ENCODE results near the gene NEURL1B. TPM values are rescaled to one million over a fixed set of nuclear protein-coding genes. Genes with fewer than 3 reads are reported as not detected.

The NEURL1B gene
- total RNA-seq, 1 donor from 2014 or later: 4.4 TPM

DNA sequence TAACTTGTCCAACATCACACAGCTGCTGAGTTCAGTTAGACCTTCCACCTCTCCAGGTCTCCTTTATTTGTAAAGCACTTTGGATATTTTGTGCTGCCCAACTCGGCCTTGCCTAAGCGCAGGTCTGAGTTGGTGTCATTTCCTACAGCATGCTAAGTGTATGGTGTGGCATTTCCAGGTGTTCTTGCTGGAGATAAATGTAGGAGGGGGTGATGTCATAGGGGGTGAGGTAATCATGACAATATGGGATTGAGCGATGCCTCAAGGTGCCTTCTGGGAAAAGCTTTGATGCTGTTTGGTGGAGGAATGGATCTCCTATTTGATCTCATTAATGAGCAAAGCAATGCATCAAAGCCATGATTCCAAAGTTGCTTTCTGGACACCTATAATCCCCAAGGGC lies 32.3 kb upstream of the NEURL1B start:
- H3K4me3 ChIP-seq (ENCODE audit: low read depth, low read length): no peak overlapping the region
- TF ChIP-seq, protein P1, sequence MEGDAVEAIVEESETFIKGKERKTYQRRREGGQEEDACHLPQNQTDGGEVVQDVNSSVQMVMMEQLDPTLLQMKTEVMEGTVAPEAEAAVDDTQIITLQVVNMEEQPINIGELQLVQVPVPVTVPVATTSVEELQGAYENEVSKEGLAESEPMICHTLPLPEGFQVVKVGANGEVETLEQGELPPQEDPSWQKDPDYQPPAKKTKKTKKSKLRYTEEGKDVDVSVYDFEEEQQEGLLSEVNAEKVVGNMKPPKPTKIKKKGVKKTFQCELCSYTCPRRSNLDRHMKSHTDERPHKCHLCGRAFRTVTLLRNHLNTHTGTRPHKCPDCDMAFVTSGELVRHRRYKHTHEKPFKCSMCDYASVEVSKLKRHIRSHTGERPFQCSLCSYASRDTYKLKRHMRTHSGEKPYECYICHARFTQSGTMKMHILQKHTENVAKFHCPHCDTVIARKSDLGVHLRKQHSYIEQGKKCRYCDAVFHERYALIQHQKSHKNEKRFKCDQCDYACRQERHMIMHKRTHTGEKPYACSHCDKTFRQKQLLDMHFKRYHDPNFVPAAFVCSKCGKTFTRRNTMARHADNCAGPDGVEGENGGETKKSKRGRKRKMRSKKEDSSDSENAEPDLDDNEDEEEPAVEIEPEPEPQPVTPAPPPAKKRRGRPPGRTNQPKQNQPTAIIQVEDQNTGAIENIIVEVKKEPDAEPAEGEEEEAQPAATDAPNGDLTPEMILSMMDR (conservative IDR thresholded peaks at IDR 0.05; ENCODE audit: low read depth, low read length): no peak
- no peak for DNase-seq (ENCODE audit: low read depth)

DNA sequence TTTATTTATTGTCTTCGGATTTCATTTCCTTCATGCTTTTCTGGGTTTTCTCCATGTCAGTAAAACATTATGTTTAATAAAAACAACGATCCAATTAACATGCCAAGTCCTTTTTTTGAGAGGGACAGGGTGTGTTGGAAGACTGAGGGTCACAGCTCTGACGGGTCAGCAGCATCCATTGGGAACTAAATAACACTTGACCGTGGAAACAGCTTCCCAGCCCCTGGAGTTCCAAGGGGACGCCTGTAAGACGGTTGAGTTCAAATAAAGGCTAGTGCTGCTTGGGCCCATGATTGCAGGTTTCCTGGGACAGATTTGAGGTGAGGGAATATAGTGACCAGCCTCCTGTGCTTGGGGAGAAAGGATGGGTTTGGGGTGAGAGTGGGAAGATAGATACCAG lies 30.4 kb upstream of the NEURL1B start:
- H3K4me3 ChIP-seq (ENCODE audit: low read depth, low read length): no peak overlapping the region
- TF ChIP-seq, protein P1 (conservative IDR thresholded peaks at IDR 0.05; ENCODE audit: low read depth, low read length): no peak
- no peak for DNase-seq (ENCODE audit: low read depth)

DNA sequence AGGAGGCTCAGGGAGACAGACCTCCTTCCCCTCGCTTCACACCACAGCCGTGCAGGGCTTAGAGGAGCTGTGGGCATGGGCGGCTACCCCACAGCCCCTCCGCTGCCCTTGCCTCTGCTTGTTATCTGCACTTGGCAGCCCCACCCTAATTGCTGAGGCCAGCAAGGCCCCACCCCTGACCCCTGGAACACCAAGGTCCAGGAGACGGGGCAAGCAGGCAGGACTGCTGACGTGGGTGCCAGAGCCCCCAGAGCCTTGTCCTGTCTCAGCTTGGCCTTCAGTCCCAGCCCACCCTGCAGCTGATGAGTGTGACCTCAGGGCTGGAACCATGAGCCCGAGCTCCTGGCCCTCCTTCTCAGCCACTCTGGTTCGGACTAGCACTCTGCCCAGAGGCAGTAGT lies 29.1 kb upstream of the NEURL1B start:
- no peak for DNase-seq (ENCODE audit: low read depth)
- H3K4me3 ChIP-seq (ENCODE audit: low read depth, low read length): no peak overlapping the region
- TF ChIP-seq, protein P1 (conservative IDR thresholded peaks at IDR 0.05; ENCODE audit: low read depth, low read length): no peak

DNA sequence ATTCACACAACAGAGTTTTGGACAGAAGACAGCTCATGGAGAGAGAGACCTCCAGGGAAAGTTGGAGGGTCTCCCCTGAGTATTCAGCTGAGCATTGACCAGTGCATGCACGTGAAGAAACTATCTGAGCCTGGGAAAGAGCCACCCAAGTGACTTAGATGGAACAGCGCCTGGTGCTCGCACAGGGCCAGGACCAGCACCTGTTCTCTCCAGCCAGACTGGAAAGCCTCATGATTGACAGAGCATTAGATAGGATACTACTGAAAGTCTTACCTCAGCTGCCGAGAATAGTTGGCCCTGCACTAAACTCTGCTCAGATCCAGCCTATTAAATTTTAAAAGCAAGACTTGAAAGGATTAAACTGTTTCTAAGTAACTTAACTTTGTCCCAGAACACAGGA lies 28.3 kb upstream of the NEURL1B start:
- H3K4me3 ChIP-seq (ENCODE audit: low read depth, low read length): no peak overlapping the region
- no peak for DNase-seq (ENCODE audit: low read depth)
- TF ChIP-seq, protein P1 (conservative IDR thresholded peaks at IDR 0.05; ENCODE audit: low read depth, low read length): no peak

DNA sequence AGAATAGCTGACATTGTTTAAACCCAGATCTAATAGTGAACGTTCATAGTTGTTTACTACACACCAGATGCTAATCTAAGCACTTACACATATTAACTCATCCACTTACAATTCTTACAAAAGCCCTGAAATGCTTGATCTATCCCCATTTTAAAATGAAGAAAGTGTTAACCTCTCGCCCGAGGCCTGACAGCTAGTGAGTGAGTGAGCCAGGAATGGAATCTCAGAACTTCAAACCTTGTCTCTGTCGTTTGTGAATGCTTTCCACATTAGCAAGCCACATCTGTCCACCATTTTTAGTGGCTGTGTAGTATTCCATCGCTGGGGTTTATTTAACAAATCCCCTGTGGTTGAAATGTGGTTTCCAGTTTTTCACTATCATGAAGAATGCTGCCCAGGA lies 24.9 kb upstream of the NEURL1B start:
- no peak overlapping the region for H3K4me3 ChIP-seq (ENCODE audit: low read depth, low read length)
- TF ChIP-seq, protein P1 (conservative IDR thresholded peaks at IDR 0.05; ENCODE audit: low read depth, low read length): no peak

DNA sequence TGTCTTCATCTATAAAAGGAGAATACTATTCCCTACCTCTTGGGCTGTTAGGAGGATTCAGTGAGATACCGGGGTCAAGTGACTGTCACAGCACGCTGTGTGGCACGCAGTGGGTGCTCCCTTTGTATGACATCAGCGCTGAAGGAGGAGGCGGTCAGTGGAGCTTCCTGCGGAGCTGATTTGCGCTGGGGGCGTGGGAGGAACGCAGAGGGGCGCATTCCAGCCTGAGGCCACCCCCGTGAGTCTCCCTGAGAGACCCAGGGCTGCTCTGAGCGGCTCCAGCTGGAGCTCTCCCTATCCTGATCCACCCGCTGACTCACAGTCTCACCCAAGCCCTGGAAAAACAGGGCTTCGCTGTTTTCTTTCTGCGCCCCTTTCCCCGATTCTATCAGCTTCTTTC lies 24.3 kb upstream of the NEURL1B start:
- no peak overlapping the region for H3K4me3 ChIP-seq (ENCODE audit: low read depth, low read length)
- TF ChIP-seq, protein P1 (conservative IDR thresholded peaks at IDR 0.05; ENCODE audit: low read depth, low read length): no peak
- no peak for DNase-seq (ENCODE audit: low read depth)

More for the DNA sequence above, 24.9 kb upstream of the NEURL1B start:
- no peak for DNase-seq (ENCODE audit: low read depth)

DNA sequence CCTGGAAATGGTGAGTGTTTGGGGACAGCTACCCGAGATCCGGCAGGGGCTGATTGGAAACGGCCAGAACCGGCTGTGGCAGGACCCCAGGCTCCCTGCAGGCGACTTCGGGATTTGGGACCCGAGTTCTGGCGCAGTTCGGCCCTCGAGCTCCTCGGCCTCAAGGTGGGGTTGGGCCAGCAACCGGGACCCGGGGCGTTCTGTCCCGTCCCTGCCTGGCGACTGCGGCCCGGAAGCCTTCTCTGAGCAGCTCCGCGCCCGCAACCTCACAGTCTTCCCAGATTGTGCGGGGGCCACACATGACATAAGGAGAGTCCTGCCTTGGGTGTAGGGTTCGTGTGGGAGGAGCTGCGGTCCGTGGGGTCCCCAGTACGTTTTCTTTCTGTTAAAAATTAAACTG lies 23.2 kb upstream of the NEURL1B start:
- no peak overlapping the region for H3K4me3 ChIP-seq (ENCODE audit: low read depth, low read length)
- DNase-seq (ENCODE audit: low read depth): no peak
- TF ChIP-seq, protein P1 (conservative IDR thresholded peaks at IDR 0.05; ENCODE audit: low read depth, low read length): no peak

All from epithelial cell of proximal tubule (primary cell).